Loucy (cell line): ENCODE measurements around the gene MYOF.

Source experiments
- EZH2phosphoT487 ChIP-seq: fragments of 200-600 bp; IDR thresholded peaks from 2 replicates; pipeline ENCODE4 v1.6.1; 2018; ENCODE audit warnings: antibody characterized with exemption, mild to moderate bottlenecking, moderate library complexity, borderline replicate concordance
- TF ChIP-seq, protein P1 (sequence below): fragments of 200-600 bp; sonication (generic); conservative IDR thresholded peaks from 2 replicates; pipeline ENCODE4 v1.5.1; 2014; ENCODE audit warnings: mild to moderate bottlenecking, antibody characterized with exemption, low read length

DNA sequence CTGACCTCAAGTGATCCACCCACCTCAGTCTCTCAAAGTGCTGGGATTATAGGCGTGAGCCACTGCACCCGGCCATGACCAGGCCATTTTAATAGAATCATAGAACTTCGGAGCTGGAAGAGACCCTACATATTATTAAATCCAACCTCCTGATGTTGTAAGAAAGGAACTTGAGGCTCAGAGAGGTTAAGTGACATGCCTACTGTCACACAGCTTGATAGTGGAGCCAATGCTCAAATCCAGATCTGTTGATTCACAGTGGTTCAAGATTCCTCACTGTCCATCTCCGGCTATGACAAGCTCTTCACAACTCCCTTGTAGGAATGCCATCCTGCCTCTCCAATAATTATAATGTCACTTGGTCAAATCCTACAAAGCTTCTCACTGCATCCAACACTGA is 65.3 kb downstream of the MYOF start:
- TF ChIP-seq, protein P1, sequence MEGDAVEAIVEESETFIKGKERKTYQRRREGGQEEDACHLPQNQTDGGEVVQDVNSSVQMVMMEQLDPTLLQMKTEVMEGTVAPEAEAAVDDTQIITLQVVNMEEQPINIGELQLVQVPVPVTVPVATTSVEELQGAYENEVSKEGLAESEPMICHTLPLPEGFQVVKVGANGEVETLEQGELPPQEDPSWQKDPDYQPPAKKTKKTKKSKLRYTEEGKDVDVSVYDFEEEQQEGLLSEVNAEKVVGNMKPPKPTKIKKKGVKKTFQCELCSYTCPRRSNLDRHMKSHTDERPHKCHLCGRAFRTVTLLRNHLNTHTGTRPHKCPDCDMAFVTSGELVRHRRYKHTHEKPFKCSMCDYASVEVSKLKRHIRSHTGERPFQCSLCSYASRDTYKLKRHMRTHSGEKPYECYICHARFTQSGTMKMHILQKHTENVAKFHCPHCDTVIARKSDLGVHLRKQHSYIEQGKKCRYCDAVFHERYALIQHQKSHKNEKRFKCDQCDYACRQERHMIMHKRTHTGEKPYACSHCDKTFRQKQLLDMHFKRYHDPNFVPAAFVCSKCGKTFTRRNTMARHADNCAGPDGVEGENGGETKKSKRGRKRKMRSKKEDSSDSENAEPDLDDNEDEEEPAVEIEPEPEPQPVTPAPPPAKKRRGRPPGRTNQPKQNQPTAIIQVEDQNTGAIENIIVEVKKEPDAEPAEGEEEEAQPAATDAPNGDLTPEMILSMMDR: no peak
- no peak for TF ChIP-seq EZH2phosphoT487
